AG08396 (cell line): Measurements from ENCODE around the gene POLD1.
"Not testable (repeated sequence)": the region's sequence is repeated elsewhere in the genome, so short reads cannot be mapped to it uniquely, and the experiment has no call there.

ENCODE experiments used
- DNase-seq: peaks from one replicate; pipeline ENCODE4 v3.0.0; 2012; ENCODE audit warnings: low spot score, mixed read lengths

POLD1 gene

DNA sequence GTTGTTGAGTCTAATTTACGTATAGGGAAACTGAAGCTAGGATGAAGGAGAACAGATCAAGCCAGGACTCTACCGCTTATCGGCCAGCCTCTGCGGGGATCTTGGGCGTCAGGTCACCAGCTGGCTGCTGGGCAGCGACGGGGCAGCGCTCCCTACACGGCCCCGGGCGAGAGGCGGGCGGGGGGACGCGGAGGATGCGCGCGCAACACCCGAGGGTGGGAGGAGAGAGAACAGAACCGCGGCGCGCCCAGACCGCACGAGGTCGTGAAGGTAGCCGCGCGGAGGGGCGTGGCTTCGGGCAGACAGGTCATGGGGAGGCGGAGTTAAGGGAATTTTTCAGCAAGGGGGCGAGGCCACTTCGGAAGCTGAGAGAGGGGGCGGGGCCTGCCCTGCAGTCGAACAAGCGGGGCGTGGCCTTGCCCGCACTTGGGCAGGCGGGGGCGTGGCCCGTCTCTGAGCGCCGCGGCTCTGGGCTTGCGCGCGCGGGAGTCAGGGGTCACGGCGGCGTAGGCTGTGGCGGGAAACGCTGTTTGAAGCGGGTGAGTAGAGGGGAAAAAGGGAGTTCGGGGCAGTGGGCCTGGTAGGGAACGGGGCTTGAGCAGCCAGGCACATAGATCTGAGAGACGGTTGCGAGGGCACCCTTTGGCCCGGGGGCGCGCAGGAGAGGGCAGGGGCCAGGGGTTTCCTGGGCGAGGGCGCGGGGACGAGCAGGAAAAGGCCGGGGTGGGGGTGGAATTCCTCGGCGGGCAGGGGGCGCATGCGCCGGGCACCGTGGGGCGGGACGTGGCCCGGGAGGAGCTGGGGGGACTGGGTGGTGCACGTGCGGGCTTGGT, at the start of gene POLD1:
POLD1 (plus strand) TSS at position 496 of the 833 bp plus-strand sequence. CDS start 14,505 bp downstream, outside the sequence.
- peak; percentile 99 for DNase-seq

DNA sequence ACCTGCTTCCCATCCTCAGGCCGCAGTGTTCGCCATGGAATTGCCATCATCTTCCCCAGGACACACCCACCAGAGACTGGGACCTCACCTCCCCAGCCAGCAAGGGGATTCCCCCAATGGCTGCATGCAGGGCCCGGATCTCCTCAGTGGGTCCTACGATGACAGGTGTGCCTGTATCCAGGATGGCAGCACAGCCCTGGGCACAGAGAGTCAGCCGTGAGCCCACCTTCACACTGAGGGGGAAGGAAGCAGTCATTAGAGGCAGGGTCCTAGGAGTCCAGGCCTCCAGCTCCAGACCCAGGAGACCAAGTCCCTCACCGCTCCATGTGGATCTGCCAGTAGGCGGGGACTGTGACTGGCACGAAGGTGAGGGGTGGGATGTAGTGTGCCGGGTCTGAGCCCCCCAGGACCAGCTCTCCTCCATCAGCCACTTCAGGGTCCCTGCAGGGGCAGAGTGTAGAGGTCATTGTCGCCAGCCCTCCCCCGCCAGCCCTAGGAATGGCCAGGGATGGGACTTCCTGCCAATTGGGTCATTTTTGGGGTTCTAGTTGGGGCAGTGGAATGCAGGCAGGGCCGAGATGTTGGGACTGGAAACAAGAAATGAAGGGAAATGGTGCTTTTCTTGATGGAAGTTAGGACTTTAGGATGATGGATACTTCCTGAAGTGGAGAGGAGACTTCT, 49.3 kb upstream of the POLD1 start:
- DNase-seq = no peak

DNA sequence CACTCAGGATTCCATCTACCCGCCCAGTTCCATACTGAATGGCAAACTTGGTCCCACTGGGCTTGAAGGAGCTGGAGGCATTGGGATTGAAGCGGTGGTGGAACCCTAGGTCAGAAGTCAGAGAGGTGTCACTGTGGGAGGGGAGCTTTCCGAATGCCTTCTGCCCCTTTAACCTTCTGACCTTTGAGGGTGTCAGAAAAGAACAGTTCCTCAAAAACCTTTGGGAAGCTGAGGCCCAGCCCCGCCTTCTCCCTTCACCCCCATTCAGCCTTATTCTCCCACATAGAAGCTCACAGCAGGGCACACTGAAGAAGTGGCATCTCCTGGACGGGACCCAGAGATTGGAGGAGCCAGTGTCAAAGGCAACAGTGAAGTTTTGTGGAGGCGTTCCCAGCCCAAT, 47.1 kb upstream of the POLD1 start:
- DNase-seq = not testable (repeated sequence)

DNA sequence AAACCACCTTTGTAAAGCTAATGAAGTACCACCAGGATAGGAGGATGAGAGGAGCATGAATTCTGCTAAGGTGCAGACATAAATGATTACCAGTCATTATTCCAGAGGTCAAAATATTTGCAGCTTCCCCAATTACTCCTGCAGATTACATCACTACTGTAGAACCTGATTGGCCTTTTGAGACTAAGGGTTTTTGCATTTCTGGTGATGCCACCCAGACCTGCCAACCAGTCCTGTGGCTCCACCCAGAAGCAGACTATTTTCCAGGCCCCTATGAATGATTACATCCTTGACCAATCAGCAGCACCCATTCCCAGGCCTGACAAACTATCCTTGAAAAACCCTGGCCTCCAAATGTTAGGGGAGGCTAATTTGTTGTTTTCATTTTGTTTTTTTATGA, 43.8 kb upstream of the POLD1 start:
- no peak for DNase-seq

DNA sequence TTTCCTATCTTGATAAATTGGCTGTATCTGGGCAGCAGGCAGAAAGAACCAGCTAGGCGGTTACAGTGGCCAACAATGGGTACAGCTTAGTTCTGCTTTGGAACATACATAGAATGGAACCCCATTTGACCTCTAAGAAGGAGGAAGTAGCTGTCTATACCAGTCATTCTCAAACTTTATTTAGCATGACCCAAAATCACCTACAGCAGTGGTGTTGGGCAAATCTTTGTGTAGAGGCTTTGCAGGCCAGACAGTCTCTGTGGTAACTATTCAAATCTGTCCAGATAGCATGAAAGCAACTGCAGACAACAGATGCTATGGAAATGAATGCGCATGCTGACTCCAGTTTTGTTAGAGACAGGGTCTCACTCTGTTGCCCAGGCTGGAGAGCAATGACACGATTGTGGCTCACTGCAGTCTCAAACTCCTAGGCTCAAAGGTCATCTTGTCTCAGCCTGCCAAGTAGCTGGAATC, 43.0 kb upstream of the POLD1 start:
- DNase-seq = no peak

DNA sequence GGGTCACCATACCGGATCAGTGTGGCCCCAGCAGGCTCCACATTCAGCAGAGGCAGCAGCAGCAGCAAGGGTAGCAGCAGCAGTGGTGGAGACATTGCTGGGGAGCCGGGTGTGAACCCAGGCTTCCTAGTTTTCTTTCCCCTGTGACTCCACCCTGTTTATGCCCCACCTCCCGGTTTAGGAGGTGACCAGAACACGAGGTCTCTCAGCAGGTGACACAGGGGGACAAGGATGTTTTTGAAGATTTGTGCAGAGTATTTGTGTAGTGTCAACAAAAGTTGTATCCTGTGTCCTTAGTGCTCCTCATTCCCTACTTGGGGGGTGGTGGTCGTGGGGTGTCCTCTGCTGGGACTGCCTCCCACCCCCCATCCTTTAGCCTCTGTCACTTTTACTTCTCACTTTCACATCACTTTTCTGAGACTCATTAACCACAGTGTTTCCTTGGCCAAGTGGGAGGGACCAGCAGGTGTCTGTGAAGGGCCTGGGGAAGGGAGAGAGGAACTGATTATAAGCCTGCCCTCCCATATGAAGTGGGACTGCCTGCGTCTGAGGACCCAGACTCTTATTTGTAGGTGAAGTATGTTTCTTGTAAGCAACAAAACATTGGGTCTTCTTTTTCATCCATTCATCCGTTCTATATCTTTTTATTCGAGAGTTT, 39.4 kb upstream of the POLD1 start:
- DNase-seq = no peak

DNA sequence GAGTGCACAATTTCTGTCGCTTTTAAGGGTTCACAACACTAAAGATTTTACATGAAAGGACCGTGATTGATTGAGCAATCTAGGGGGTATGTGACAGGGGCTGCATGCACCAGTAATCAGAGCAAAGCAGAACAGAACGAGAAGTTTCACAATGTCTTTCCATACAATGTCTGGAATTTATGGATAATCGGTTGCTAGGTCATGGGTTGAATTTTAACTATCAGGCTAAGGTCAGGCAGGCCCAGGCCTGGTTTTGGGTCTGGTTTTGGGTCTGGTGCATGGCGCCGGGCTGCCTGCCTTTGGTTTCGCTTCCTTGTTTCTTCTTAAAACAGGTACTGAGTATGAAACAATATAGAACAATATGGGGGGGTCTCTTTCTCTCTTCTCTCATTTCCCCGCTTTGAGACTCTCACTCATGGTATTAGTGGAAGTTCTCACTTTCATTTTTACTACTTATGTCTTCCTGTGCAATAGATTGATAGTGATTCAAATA, 37.0 kb upstream of the POLD1 start:
- not testable (repeated sequence) for DNase-seq

DNA sequence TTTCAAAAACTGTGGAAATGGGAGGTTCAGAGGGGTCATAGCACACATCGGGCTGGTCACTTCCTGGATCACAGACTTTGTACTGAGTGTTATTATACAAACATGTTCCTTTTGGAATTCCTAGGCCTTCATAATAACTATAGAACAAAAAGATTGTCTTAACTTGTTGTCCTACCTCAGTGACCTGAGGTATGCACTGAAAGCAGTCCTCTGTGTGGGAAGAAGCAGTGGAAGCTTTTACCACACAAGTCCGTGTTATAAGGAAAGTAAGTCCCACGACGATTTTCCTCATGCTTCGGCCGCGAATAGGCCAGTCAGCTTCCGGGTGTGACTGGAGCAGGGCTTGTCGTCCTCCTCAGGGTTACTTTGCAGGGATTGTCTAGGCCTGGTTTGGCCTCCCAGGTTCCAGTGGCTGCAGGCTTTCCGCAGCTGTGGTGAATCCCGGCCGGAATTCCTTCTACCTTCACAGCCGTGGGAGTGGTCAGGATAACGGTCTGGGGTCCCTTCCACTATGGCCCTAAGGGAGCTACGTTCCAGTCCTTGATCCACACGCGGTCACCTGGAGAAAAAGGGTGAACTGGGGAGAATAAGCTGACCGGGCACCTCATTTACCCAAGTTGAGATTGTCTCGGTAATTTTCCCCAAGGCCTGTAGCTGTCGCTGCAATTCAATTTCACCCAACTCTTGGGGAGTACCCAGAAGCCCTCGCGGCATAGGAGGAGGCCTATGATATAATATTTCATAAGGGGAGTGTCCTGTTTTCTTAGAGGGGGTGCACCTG, 34.7 kb upstream of the POLD1 start:
- DNase-seq = no peak

DNA sequence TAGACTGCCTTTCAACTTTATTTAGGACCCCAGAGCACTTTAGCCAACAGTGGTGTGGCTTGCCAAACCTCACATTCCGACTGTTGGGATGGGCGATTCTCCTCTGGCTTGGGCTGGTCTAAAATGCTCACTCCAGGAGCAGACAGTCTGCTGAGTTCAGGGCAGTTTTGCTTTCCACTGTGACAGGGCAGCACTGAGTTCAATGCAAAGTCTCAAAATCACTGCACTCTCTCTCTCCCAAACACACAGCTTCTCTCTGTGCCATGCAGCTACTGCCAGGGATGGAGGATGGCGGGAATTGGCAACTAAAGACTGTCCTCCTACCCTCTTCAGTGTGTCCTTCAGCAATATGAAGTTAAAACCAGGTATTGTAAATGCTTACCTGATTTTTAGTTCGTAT, 31.9 kb upstream of the POLD1 start:
- no peak for DNase-seq

DNA sequence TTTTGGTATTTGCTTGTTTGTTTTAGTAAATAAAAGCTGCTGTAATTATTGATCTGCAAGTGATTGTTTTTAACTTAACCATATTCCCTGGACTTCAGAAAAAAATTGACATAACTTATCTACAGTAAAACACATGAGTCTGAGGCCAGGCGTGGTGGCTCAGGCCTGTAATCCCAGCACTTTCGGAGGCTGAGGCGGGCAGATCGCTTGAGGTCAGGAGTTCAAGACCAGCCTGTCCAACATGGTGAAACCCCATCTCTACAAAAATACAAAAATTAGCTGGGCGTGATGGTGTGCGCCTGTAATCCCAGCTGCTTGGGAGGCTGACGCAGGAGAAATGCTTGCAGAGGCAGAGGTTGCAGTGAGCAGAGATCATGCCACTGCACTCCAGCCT, 30.7 kb upstream of the POLD1 start:
- not testable (repeated sequence) for DNase-seq

DNA sequence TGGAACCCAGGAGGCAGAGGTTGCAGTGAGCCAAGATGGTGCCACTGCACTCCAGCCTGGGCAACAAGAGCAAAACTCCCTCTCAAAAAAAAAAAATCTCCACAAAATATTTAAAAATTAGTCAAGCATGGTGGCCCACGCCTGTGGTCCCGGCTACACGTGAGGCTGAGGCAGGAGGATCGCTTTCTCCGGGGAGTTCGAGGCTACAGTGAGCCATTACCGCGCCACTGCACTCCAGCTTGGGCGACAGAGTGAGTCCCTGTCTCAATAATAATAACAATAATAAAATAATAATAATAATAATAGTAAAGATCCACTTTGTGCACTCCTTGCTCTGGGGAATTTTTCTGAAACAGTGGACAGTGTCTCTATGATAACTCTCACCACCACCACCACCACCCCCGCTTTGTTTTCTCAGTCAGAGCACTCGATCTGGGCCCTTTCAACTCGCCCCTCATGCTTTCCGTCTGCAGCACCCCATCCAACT, 27.4 kb upstream of the POLD1 start:
- DNase-seq = no peak

DNA sequence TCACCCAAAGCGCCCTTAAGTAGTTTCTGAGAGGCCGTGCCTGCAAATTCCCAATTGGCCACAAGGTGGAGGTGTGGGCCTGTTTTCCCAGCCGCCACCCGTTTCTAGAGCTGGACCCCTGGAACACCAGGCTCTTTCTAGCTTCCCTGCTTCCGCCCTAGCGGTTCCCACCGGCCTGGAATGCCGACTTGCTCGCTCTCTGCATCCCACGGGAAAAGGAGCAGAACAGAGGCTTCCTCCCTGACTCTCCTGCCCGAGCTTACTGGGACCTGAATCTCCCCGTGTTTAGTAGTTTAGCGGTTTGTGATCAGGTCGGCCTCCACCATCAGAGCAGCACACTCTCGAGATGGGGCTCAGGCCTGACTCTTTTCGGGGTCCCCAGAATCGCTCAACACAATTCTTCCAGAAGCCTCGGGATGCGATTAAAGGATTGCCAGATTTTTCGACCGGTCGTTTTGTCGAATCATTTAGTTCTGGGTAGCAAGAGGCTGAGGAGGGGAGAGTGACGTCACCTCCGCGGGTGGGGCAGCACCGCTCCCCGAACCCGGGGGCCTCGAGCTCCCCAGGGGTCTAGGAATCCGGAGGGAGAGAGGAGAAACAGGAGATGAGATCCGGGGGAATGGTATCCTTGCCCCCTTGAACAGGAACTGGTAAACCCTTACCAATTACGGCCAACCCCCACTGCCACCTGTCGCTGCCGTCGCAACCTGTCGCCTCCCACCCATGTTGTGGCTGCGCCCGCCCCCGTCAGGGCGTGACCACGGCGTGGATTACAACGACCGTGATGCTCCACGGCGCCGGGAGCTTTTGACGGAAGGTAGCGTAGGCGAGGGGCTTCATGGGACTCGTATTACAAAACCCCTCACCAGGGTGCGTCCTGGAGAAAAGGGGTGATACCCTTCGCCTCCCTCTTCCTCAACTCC, 26.7 kb upstream of the POLD1 start:
- peak; percentile 58 for DNase-seq

DNA sequence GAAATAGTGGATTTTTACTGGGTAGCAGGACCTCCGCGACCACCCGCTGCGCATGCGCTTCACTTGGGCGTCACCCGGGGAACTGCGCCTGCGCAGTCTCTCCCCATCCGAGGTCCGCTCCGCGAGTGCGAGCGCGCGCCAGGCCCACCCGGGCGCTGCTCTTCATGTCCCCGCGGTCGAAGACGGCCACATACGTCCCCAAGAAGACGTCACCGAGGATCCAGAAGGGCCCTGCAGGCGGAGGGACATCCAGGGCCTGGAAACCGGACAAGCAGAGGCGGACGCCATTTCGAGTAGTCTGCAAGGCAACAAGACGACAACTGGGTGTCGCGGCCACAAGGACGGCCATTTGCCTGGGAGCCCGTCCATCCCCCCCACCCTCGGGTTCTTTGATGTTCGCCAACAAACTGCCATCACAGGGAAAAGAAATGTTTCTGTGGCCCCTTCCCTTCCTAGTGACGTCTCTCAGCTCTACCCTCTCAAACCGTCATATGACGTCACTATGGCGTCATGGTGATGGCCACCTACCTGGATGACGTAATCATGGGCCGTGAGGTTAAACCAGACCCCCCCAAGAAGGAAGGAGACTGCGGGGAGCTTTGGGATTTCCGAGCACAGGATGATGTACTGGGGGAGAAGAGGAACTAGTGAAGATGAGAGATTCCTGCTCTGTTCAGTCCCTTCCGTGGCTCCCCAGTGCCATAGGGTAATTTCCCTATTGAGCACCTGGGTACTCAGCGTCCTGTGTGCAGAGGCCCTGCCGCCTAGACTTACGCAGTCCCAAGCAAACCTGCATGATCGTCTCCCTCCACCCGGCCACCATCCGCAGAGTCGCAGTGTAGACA, 25.4 kb upstream of the POLD1 start:
- DNase-seq = peak; percentile 90

DNA sequence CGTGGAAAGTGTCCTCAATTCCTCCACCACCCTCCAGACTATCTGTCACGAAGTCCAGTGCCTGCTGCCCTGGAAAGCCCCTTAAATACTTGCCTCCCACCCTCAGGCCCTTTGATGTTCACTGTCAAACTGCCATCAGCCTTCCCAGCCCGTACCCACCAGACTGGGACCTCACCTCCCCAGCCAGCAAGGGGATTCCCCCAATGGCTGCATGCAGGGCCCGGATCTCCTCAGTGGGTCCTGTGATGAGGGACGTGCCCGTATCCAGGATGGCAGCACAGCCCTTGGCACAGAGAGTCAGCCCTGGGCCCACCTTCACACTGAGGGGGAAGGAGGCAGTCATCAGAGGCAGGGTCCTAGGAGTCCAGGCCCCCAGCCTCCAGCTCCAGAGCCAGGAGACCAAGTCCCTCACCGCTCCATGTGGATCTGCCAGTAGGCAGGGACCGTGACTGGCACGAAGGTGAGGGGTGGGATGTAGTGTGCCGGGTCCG, 24.8 kb upstream of the POLD1 start:
- DNase-seq = no peak

DNA sequence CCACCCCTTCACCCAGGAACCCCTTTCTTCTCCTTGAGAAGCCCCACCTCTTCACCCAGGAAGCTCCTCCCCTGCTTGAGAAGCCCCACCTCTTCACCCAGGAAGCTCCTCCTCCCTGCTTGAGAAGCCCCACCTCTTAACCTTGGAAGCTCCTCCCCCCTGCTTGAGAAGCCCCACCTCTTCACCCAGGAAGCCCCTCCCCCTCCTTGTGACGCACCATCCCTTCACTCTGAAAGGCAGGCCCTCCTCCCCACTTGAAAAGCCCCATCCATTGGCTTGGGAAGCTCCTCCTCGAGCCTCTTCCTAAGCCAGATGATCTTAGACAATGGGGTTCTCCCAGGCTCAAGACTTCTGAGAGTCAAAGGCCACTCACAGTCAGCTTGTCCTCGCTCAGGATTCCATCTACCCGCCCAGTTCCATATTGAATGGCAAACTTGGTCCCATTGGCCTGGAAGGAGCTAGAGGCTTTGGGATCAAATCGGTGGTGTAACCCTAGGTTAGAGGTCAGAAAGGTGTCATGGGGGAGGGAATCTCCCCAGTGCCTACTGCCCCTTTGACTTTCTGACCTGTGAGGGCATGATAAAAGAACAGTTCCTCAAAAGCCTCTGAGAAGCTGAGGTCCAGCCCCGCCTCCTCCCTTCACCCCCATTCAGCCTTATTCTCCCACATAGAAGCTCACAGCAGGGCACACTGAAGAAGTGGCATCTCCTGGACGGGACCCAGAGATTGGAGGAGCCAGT, 22.7 kb upstream of the POLD1 start:
- DNase-seq = no peak

DNA sequence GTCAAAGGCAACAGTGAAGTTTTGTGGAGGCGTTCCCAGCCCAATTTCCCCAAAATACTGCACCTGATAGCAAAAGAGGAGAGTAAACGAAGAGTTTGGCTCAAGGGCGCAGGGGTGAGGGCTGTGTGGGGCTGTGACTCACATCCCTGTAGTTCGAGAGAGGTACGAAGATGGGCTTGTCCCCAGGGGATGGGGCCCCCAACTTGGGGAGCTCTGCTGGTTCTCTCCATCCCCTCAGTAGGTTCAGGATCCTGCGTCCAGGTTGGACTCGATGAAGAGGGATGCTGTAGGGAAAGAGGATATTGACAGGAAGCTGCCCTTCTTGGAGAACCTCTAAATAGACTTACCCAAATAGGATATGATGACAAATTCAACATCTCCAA, 22.1 kb upstream of the POLD1 start:
- no peak for DNase-seq

DNA sequence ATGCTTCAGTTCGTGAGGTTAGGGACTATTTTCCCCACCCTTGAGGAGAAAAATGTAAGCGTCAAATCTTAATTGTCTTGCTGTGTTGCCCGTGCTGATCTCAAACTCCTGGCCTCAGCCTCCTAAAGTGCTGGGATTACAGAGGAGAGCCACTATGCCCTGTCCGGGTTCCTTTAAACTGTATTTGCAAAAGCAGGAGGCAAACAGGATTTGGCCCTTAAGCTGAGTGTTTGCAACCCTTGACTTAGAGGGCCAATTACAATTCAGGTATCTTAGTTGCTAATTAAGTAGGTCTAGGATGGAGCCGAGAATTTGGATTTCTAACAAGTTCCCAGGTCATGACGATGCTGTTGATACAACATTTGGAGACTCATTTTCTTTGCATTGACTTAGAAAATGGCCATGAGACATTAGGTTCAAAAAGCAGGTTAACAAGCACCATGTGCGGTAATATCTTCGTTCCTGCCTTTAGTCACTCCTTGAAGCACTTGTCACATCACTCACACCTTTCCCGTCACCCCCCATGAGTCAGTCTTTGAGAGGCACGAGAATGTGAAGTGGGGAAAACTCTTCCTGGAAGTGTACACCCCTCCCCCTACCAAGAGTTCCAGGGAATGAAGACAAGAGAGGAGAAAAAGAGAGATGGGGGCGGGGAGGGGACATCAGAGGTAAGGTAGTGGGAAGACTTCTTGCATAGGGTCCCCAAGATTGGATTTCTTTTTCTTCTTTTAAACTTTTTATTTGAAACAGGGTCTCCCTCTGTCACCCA, 21.3 kb upstream of the POLD1 start:
- no peak for DNase-seq
